Sigmoid colon (tissue), 7 donors: ENCODE data around the gene MESD. TPM values are rescaled to one million over a fixed set of nuclear protein-coding genes. Genes with fewer than 3 reads are reported as not detected.

Source experiments
- DNase-seq: peaks from one replicate; pipeline ENCODE4 v3.0.0-alpha.2; 2019
- H3K27ac ChIP-seq, 4 donors: fragments of 200-600 bp; sonication (generic); one replicate each; pipeline ENCODE4 v1.5.1; 2016 to 2019; ENCODE audit warnings: mild to moderate bottlenecking in 1 of 4
- H3K27me3 ChIP-seq, 3 donors: fragments of 200-600 bp; sonication (generic); one replicate each; pipeline ENCODE4 v1.5.1; 2019; ENCODE audit warnings: mild to moderate bottlenecking in 1 of 3
- H3K36me3 ChIP-seq, 4 donors: fragments of 200-600 bp; sonication (generic); one replicate each; pipeline ENCODE4 v1.5.1; 2016 to 2019
- H3K4me1 ChIP-seq, 4 donors: fragments of 200-600 bp; sonication (generic); one replicate each; pipeline ENCODE4 v1.5.1; 2017 to 2019
- H3K4me3 ChIP-seq, 4 donors: fragments of 200-600 bp; sonication (generic); one replicate each; pipeline ENCODE4 v1.5.1; 2017 to 2019; ENCODE audit warnings: mild to moderate bottlenecking in 2 of 4, moderate library complexity in 1 of 4
- H3K9me3 ChIP-seq, 4 donors: fragments of 200-600 bp in 3 of 4; sonication (generic) in 3 of 4; one replicate each; pipeline versions ENCODE4 v1.5.1 to v1.6.1; 2013 to 2019
- EP300 ChIP-seq, 4 donors: sonication (generic); formaldehyde crosslinking; IDR thresholded peaks; one replicate each; pipeline ENCODE4 v1.6.1; 2017; ENCODE audit warnings: antibody characterized with exemption in 4 of 4
- POLR2A ChIP-seq, 2 donors: fragments of 450-650 bp; IDR thresholded peaks; one replicate each; pipeline ENCODE4 v1.6.1; 2016; ENCODE audit warnings: antibody characterized with exemption in 2 of 2, mild to moderate bottlenecking in 2 of 2, moderate library complexity in 2 of 2
- POLR2AphosphoS5 ChIP-seq, 4 donors: sonication (generic); formaldehyde crosslinking; IDR thresholded peaks; one replicate each; pipeline ENCODE4 v1.6.1; 2017; ENCODE audit warnings: antibody characterized with exemption in 4 of 4
- WGBS, 2 donors: extraction: QIAGEN DNeasy Blood & Tissue Kit; methylation state at CpG; one replicate each; pipeline ENCODE4 v1.1.7; 2013; 5-methylcytosine and 5-hydroxymethylcytosine counted together
- intact Hi-C: fragments of 100-400 bp; cut with DNase I; formaldehyde crosslinking; loops from one replicate; pipeline ENCODE4 v1.15.1; 2023
- polyA plus RNA-seq, 3 donors: library from polyadenylated mRNA; stranded (reverse); fragments of 200-250 nt; gene quantifications; one replicate each; pipeline ENCODE4 v1.2.3, GENCODE V29; 2013
- total RNA-seq, 4 donors: library from RNA; depleted of rRNA; stranded (reverse); fragments of >200 nt; gene quantifications; one replicate each; pipeline ENCODE4 v1.1.0, GENCODE V29; 2016
- TF ChIP-seq, protein P1 (sequence below), 4 experiments: fragments of 450-650 bp in 3 of 4; fragments of 200-600 bp in 1 of 4; IDR thresholded peaks; one replicate each; pipeline ENCODE4 v1.5.1; 2016 to 2019; ENCODE audit warnings: antibody characterized with exemption in 4 of 4, mild to moderate bottlenecking in 3 of 4, moderate library complexity in 2 of 4
- donor health status: healthy with polysubstance abuse.
- donor health status: Bipolar disorder and iron deficiency.
- donor health status: healthy.

The MESD gene
- total and polyA plus RNA-seq, 7 donors: 5.4 to 20.8 (median 14.6) TPM

DNA sequence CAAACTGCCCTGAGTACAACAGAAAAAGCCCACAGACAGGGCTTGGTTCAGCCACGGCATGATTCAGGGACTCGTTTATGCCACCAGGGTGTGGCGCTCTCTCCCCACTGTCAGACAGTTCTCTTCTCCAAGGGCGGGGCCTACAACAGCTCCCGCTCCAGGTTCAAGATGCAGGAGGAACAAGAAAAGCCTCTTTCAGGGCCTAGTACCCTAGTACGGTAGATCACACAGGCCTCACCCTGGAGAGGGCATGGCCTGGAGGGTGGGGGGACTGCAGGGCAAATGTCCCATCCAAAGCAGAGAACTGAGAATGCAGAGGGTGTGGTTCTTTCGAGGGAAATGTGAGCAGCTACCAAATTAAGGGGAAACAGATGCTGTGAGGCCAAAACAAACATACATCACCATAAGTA lies 12.0 kb downstream of the MESD start:
- no peak for TF ChIP-seq POLR2AphosphoS5 (IDR thresholded peaks at IDR 0.05)
- TF ChIP-seq, protein P1, sequence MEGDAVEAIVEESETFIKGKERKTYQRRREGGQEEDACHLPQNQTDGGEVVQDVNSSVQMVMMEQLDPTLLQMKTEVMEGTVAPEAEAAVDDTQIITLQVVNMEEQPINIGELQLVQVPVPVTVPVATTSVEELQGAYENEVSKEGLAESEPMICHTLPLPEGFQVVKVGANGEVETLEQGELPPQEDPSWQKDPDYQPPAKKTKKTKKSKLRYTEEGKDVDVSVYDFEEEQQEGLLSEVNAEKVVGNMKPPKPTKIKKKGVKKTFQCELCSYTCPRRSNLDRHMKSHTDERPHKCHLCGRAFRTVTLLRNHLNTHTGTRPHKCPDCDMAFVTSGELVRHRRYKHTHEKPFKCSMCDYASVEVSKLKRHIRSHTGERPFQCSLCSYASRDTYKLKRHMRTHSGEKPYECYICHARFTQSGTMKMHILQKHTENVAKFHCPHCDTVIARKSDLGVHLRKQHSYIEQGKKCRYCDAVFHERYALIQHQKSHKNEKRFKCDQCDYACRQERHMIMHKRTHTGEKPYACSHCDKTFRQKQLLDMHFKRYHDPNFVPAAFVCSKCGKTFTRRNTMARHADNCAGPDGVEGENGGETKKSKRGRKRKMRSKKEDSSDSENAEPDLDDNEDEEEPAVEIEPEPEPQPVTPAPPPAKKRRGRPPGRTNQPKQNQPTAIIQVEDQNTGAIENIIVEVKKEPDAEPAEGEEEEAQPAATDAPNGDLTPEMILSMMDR (IDR thresholded peaks at IDR 0.05): peak in 3 of 4 experiments; percentile 18 to 47 (median 32)
- Histone ChIP-seq H3K27ac (no peak overlapping the region), H3K27me3 (no peaks in the 10 kb centered on the region), H3K4me1 (peaks cover 0 to 20% (median 5%) of the 10 kb centered on the region in 4 donors), H3K4me3 (no peak overlapping the region), H3K36me3 (peaks cover 0 to 39% (median 6%) of the 10 kb centered on the region in 4 donors), H3K9me3 (no peaks in the 10 kb centered on the region)
- DNase-seq: peak; percentile 72
- intact Hi-C loops: loop anchor here (2.0 to 10.0 kb wide), 3 partner anchors 130 to 289 kb away; partner anchors contain the start of gene ABHD17C
- WGBS, 2 donors: 9 to 48% methylated on average over 7 of the region's 7 CpGs

DNA sequence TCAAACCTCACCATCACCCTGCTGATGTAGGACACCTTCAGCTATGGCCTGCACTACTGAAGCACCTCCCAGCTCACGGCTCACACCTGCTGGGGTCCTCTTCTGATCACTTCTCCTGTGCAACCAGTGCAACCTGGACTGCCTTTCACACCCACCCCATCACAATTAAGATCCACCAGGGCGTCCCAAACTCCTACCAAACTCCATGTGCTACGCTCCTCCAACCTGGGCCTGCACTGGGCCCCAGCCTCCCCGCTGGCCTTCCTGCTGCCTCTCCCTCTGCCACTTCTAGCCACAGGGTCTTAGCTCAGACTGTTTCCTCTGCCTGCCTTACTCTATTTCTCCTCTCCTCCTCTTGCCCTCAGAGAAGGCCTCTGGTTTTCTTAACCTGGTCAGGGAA lies 12.8 kb downstream of the MESD start:
- H3K27me3 ChIP-seq: no peaks in the 10 kb centered on the region
- no peak overlapping the region for H3K27ac ChIP-seq
- H3K9me3 ChIP-seq: no peaks in the 10 kb centered on the region
- no peak for DNase-seq
- intact Hi-C loops: loop anchor here (2.0 to 10.0 kb wide), 3 partner anchors 130 to 290 kb away; partner anchors contain the start of gene ABHD17C
- H3K4me3 ChIP-seq: no peak overlapping the region
- peaks cover 0 to 36% (median 6%) of the 10 kb centered on the region in 4 donors for H3K36me3 ChIP-seq
- H3K4me1 ChIP-seq: peaks cover 0 to 20% (median 5%) of the 10 kb centered on the region in 4 donors
- TF ChIP-seq POLR2A (IDR thresholded peaks at IDR 0.05): no peak
- no peak for TF ChIP-seq EP300 (IDR thresholded peaks at IDR 0.05)
- TF ChIP-seq, protein P1 (IDR thresholded peaks at IDR 0.05): no peak
- TF ChIP-seq POLR2AphosphoS5 (IDR thresholded peaks at IDR 0.05): no peak
- WGBS, 2 donors: 92 to 96% methylated on average over 4 of the region's 4 CpGs

DNA sequence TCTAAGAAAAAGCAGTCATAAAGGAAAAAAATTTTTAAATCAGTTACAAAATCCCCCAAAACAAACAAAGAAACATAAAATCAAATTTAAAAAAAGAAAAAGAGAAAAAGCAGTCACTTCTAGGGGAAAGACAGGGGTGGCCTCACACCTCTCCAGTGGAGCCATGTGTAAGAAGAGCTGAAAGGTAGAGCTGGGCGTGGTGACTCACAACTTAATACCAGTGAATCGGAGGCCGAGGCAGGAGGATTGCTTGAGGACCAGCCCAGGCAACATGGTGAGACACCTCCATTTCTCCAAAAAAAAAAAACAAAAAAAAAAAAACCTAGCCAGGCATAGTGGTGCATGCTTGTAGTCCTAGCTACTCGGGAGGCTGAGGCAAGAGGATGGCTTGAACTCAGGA lies 14.7 kb downstream of the MESD start:
- peaks cover 0 to 20% (median 5%) of the 10 kb centered on the region in 4 donors for H3K4me1 ChIP-seq
- no peak overlapping the region for H3K27ac ChIP-seq
- intact Hi-C loops: loop anchor here (5.0 to 10.0 kb wide), 2 partner anchors 132 to 280 kb away; partner anchors contain the start of gene ABHD17C

DNA sequence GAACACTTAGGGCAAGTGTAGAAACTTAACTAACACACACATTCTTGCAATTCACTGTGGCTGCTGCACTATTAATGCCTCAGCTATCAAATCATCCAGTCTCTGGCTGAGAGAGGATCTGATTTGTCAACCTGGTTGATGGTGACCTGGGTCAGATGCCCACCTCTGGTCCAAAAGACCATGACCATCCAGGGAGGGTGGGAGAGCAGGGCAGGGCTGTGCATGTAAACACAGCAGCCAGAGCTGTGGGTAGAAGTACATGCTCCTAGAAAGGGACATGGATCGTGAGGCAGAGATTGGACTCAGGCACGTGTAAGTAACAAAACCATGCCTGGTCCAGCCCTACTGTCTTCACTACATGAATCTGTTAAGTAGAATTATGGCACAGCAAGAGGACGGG lies 17.3 kb downstream of the MESD start:
- Histone ChIP-seq H3K27me3 (no peaks in the 10 kb centered on the region), H3K9me3 (no peaks in the 10 kb centered on the region), H3K36me3 (peaks cover 0 to 7% (median 0%) of the 10 kb centered on the region in 4 donors), H3K27ac (no peak overlapping the region), H3K4me3 (no peak overlapping the region), H3K4me1 (peaks cover 0 to 15% (median 11%) of the 10 kb centered on the region in 4 donors)
- no peak for TF ChIP-seq EP300 (IDR thresholded peaks at IDR 0.05)
- TF ChIP-seq POLR2A (IDR thresholded peaks at IDR 0.05): no peak
- TF ChIP-seq POLR2AphosphoS5 (IDR thresholded peaks at IDR 0.05): no peak
- TF ChIP-seq, protein P1 (IDR thresholded peaks at IDR 0.05): no peak
- intact Hi-C loops: loop anchor here (10.0 kb wide), 1 partner anchor 277 kb away; the partner anchor contains the start of gene ABHD17C
- no peak for DNase-seq
- 93 to 95% methylated on average over 3 of the region's 3 CpGs for WGBS, 2 donors

More for the DNA sequence above, 14.7 kb downstream of the MESD start:
- TF ChIP-seq POLR2AphosphoS5 (IDR thresholded peaks at IDR 0.05) (no peak), POLR2A (IDR thresholded peaks at IDR 0.05) (no peak), EP300 (IDR thresholded peaks at IDR 0.05) (no peak)
- TF ChIP-seq, protein P1 (IDR thresholded peaks at IDR 0.05): no peak
- no peak for DNase-seq
- Histone ChIP-seq H3K4me3 (no peak overlapping the region), H3K36me3 (peaks cover 0 to 17% (median 5%) of the 10 kb centered on the region in 4 donors), H3K27me3 (no peaks in the 10 kb centered on the region), H3K9me3 (no peaks in the 10 kb centered on the region)
- WGBS, 2 donors: 96% methylated on average over 4 of the region's 4 CpGs
